SK-N-SH (cell line): ENCODE data around the gene INSYN2B. TPM values are rescaled to one million over a fixed set of nuclear protein-coding genes. Genes with fewer than 3 reads are reported as not detected.

Source experiments
- CTCF ChIA-PET: fragments of 300-600, 350-600 bp; formaldehyde crosslinking; extraction: SDS; loops from one replicate; lab custom pipeline; 2021; lab: Yijun Ruan, JAX
- POLR2A ChIA-PET: fragments of 350-600 bp; sonication (Branson Sonifier 250); formaldehyde crosslinking; extraction: SDS; loops from one replicate; lab custom pipeline; 2020; ENCODE audit warnings: antibody characterized with exemption, inconsistent platforms; lab: Yijun Ruan, JAX
- DNase-seq: peaks from one replicate; pipeline ENCODE4 v3.0.0; 2012
- H2AFZ ChIP-seq: fragments of 200-600 bp; sonication (generic); 2 replicates; pipeline ENCODE4 v1.8.1; 2016; ENCODE audit warnings: antibody characterized with exemption, mild to moderate bottlenecking, low read depth
- H3F3A ChIP-seq: fragments of 200-600 bp; sonication (generic); replicated peaks from 2 replicates; pipeline ENCODE3; 2016; ENCODE audit warnings: antibody characterized with exemption, mild to moderate bottlenecking; ENCODE audit not compliant: insufficient read depth
- H3K27ac ChIP-seq, 2 experiments: fragments of 200-500 bp in 1 of 2; fragments of 200-600 bp in 1 of 2; sonication (Bioruptor generic) in 1 of 2; sonication (generic), shearing (Covaris generic) in 1 of 2; 2 replicates each; pipeline versions ENCODE4 v1.5.1 to v1.6.1; 2014 to 2016; ENCODE audit warnings: low read depth in 2 of 2, inconsistent platforms in 1 of 2, low read length in 1 of 2, mild to moderate bottlenecking in 1 of 2, mixed read lengths in 1 of 2
- H3K27me3 ChIP-seq: fragments of 200-600 bp; sonication (generic), shearing (Covaris generic); 2 replicates; pipeline ENCODE4 v1.6.1; 2016; ENCODE audit warnings: mixed run types; ENCODE audit not compliant: insufficient read depth
- H3K36me3 ChIP-seq, 2 experiments: fragments of 200-500 bp in 1 of 2; fragments of 200-600 bp in 1 of 2; sonication (Bioruptor generic) in 1 of 2; sonication (generic) in 1 of 2; replicated peaks in 1 of 2; 2 replicates each; pipeline versions ENCODE3 to v1.5.1; 2014 to 2016; ENCODE audit warnings: low read length in 1 of 2, mild to moderate bottlenecking in 1 of 2; ENCODE audit not compliant: insufficient read depth in 2 of 2, control insufficient read depth in 1 of 2
- H3K4me1 ChIP-seq, 2 experiments: fragments of 200-500 bp in 1 of 2; fragments of 200-600 bp in 1 of 2; sonication (Bioruptor generic) in 1 of 2; sonication (generic), shearing (Covaris generic) in 1 of 2; 2 replicates each; pipeline versions ENCODE4 v1.5.1 to v1.6.1; 2014 to 2016; ENCODE audit warnings: low read depth in 1 of 2, low read length in 1 of 2, mixed run types in 1 of 2; ENCODE audit not compliant: insufficient read depth in 2 of 2, control insufficient read depth in 1 of 2
- H3K4me2 ChIP-seq: fragments of 200-600 bp; sonication (generic), shearing (Covaris generic); 2 replicates; pipeline ENCODE4 v1.6.1; 2017; ENCODE audit warnings: mixed run types
- H3K4me3 ChIP-seq, 2 experiments: fragments of 200-500 bp in 1 of 2; fragments of 200-600 bp in 1 of 2; sonication (Bioruptor generic) in 1 of 2; sonication (generic), shearing (Covaris generic) in 1 of 2; 2 replicates each; pipeline versions ENCODE4 v1.5.1 to v1.8.1; 2014 to 2016; ENCODE audit warnings: low read depth in 2 of 2, inconsistent platforms in 1 of 2, low read length in 1 of 2, mild to moderate bottlenecking in 1 of 2, mixed read lengths in 1 of 2, moderate library complexity in 1 of 2
- H3K79me2 ChIP-seq: fragments of 200-600 bp; sonication (generic); 2 replicates; pipeline ENCODE4 v1.8.1; 2017; ENCODE audit warnings: mild to moderate bottlenecking; ENCODE audit not compliant: insufficient read depth
- H3K9ac ChIP-seq: fragments of 200-600 bp; sonication (generic); 2 replicates; pipeline ENCODE4 v1.6.1; 2017; ENCODE audit warnings: mixed run types
- H3K9me2 ChIP-seq: fragments of 200-600 bp; sonication (generic); 2 replicates; pipeline ENCODE4 v1.6.1; 2017; ENCODE audit warnings: mixed run types
- H3K9me3 ChIP-seq: fragments of 200-600 bp; sonication (generic); 2 replicates; pipeline ENCODE4 v1.6.1; 2017; ENCODE audit warnings: mixed run types, mild to moderate bottlenecking, moderate library complexity
- H4K20me1 ChIP-seq: fragments of 200-600 bp; sonication (generic); 2 replicates; pipeline ENCODE4 v1.6.1; 2017; ENCODE audit warnings: mild to moderate bottlenecking, mixed run types; ENCODE audit not compliant: insufficient read depth
- ELF1 ChIP-seq: IDR thresholded peaks from 2 replicates; pipeline ENCODE4 v1.4.0; 2012
- EP300 ChIP-seq, 2 experiments: IDR thresholded peaks; 2 replicates each; pipeline versions ENCODE4 v1.4.0 to v1.6.1; 2012; ENCODE audit warnings: borderline replicate concordance in 1 of 2, low read depth in 1 of 2, low read length in 1 of 2
- EZH2phosphoT487 ChIP-seq: fragments of 200-600 bp; sonication (generic); IDR thresholded peaks from 2 replicates; pipeline ENCODE4 v1.6.1; 2017; ENCODE audit warnings: low read depth, mixed run types, mild to moderate bottlenecking, antibody characterized with exemption, moderate library complexity, borderline replicate concordance
- FOSL2 ChIP-seq: IDR thresholded peaks from 2 replicates; pipeline ENCODE4 v1.4.0; 2012; ENCODE audit warnings: low read depth, mild to moderate bottlenecking, moderate library complexity, borderline replicate concordance
- FOXJ3 ChIP-seq: sonication (generic); formaldehyde crosslinking; IDR thresholded peaks from 2 replicates; pipeline ENCODE4 v1.5.1; 2020; ENCODE audit warnings: mild to moderate bottlenecking, missing genetic modification reagents
- GABPA ChIP-seq: IDR thresholded peaks from 2 replicates; pipeline ENCODE4 v1.4.0; 2012; ENCODE audit warnings: low read depth, mild to moderate bottlenecking
- GATA2 ChIP-seq: sonication (generic); formaldehyde crosslinking; IDR thresholded peaks from 2 replicates; pipeline ENCODE4 v1.5.0; 2020; ENCODE audit warnings: mild to moderate bottlenecking, missing genetic modification reagents
- JUND ChIP-seq: IDR thresholded peaks from 2 replicates; pipeline ENCODE4 v1.4.0; 2012
- NFIC ChIP-seq: IDR thresholded peaks from 2 replicates; pipeline ENCODE4 v1.4.0; 2012; ENCODE audit warnings: borderline replicate concordance
- NRF1 ChIP-seq: IDR thresholded peaks from 2 replicates; pipeline ENCODE4 v1.6.1; 2012; ENCODE audit warnings: low read depth, mild to moderate bottlenecking, low read length
- POLR2AphosphoS5 ChIP-seq: IDR thresholded peaks from 2 replicates; pipeline ENCODE4 v1.6.1; 2012; ENCODE audit warnings: low read depth, low read length
- RXRA ChIP-seq: IDR thresholded peaks from 2 replicates; pipeline ENCODE4 v1.4.0; 2012; ENCODE audit warnings: low read depth, mild to moderate bottlenecking, borderline replicate concordance
- SIN3A ChIP-seq: IDR thresholded peaks from 2 replicates; pipeline ENCODE4 v1.6.1; 2012; ENCODE audit warnings: low read depth, mild to moderate bottlenecking, low read length, moderate library complexity, borderline replicate concordance
- SMC3 ChIP-seq: IDR thresholded peaks from 2 replicates; pipeline ENCODE4 v1.6.1; 2012; ENCODE audit warnings: low read depth, low read length, improper control_type of control experiment
- TCF12 ChIP-seq: IDR thresholded peaks from 2 replicates; pipeline ENCODE4 v1.4.0; 2012
- YY1 ChIP-seq: IDR thresholded peaks from 2 replicates; pipeline ENCODE4 v1.4.0; 2012; ENCODE audit warnings: low read depth, mild to moderate bottlenecking
- WGBS: methylation state at CpG from one replicate; pipeline ENCODE4 v1.1.6; 2017; ENCODE audit warnings: low lambda C conversion rate; 5-methylcytosine and 5-hydroxymethylcytosine counted together
- polyA plus RNA-seq, 3 experiments: library from polyadenylated mRNA; depleted of rRNA; stranded (reverse); fragments of >200 nt; gene quantifications; 2 replicates each; pipeline ENCODE4 v1.2.3, GENCODE V29; 2012
- TF ChIP-seq, protein P1 (sequence below): IDR thresholded peaks from 2 replicates; pipeline ENCODE4 v1.6.1; 2012; ENCODE audit warnings: mild to moderate bottlenecking, low read depth, low read length, moderate library complexity
- TF ChIP-seq, protein P2 (sequence below): fragments of 150-350 bp; IDR thresholded peaks from 2 replicates; pipeline ENCODE4 v1.6.1; 2017; ENCODE audit warnings: antibody characterized with exemption, low read length, low read depth, borderline replicate concordance
- TF ChIP-seq, protein P3 (sequence below): fragments of 150-350 bp; IDR thresholded peaks from 2 replicates; pipeline ENCODE4 v1.6.1; 2016; ENCODE audit warnings: mild to moderate bottlenecking, low read depth, low read length
- TF ChIP-seq, protein P4 (sequence below): IDR thresholded peaks from 2 replicates; pipeline ENCODE4 v1.4.0; 2012; ENCODE audit warnings: low read depth
- TF ChIP-seq, protein P5 (sequence below): IDR thresholded peaks from 2 replicates; pipeline ENCODE4 v1.4.0; 2012; ENCODE audit warnings: low read depth, borderline replicate concordance
- TF ChIP-seq, protein P6 (sequence below): IDR thresholded peaks from 2 replicates; pipeline ENCODE4 v1.4.0; 2012; ENCODE audit warnings: low read depth, borderline replicate concordance

INSYN2B gene
- polyA plus RNA-seq, 1 of the 3 experiments (the other 2 are of a cell fraction) = 9.2 TPM

DNA sequence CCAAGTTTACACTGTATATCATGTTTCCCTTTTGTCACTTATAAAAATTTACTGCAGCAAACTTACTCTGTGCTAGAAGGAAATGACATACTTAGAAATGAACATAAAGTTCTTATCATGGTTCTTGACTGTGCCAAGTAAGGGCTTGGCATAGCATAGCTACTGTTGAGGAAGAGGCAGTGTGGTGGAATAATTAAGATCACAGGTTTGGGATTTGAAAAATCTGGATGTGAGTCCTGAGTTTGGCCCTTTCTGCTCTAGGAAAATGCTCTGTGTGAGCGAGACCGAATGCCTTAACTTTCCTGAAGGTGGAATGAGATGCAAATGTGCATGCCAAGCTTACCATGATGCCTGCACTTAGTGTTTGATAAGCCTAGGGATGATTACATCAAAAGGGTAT is 99.5 kb downstream of the INSYN2B start (continued):
- TF ChIP-seq, protein P1, sequence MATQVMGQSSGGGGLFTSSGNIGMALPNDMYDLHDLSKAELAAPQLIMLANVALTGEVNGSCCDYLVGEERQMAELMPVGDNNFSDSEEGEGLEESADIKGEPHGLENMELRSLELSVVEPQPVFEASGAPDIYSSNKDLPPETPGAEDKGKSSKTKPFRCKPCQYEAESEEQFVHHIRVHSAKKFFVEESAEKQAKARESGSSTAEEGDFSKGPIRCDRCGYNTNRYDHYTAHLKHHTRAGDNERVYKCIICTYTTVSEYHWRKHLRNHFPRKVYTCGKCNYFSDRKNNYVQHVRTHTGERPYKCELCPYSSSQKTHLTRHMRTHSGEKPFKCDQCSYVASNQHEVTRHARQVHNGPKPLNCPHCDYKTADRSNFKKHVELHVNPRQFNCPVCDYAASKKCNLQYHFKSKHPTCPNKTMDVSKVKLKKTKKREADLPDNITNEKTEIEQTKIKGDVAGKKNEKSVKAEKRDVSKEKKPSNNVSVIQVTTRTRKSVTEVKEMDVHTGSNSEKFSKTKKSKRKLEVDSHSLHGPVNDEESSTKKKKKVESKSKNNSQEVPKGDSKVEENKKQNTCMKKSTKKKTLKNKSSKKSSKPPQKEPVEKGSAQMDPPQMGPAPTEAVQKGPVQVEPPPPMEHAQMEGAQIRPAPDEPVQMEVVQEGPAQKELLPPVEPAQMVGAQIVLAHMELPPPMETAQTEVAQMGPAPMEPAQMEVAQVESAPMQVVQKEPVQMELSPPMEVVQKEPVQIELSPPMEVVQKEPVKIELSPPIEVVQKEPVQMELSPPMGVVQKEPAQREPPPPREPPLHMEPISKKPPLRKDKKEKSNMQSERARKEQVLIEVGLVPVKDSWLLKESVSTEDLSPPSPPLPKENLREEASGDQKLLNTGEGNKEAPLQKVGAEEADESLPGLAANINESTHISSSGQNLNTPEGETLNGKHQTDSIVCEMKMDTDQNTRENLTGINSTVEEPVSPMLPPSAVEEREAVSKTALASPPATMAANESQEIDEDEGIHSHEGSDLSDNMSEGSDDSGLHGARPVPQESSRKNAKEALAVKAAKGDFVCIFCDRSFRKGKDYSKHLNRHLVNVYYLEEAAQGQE = no peak
- TF ChIP-seq, protein P2, sequence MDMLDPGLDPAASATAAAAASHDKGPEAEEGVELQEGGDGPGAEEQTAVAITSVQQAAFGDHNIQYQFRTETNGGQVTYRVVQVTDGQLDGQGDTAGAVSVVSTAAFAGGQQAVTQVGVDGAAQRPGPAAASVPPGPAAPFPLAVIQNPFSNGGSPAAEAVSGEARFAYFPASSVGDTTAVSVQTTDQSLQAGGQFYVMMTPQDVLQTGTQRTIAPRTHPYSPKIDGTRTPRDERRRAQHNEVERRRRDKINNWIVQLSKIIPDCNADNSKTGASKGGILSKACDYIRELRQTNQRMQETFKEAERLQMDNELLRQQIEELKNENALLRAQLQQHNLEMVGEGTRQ = no peak
- TF ChIP-seq POLR2AphosphoS5 (no peak), TCF12 (no peak), GABPA (no peak)
- TF ChIP-seq, protein P3, sequence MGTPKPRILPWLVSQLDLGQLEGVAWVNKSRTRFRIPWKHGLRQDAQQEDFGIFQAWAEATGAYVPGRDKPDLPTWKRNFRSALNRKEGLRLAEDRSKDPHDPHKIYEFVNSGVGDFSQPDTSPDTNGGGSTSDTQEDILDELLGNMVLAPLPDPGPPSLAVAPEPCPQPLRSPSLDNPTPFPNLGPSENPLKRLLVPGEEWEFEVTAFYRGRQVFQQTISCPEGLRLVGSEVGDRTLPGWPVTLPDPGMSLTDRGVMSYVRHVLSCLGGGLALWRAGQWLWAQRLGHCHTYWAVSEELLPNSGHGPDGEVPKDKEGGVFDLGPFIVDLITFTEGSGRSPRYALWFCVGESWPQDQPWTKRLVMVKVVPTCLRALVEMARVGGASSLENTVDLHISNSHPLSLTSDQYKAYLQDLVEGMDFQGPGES = no peak
- TF ChIP-seq, protein P4, sequence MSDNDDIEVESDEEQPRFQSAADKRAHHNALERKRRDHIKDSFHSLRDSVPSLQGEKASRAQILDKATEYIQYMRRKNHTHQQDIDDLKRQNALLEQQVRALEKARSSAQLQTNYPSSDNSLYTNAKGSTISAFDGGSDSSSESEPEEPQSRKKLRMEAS = no peak

DNA sequence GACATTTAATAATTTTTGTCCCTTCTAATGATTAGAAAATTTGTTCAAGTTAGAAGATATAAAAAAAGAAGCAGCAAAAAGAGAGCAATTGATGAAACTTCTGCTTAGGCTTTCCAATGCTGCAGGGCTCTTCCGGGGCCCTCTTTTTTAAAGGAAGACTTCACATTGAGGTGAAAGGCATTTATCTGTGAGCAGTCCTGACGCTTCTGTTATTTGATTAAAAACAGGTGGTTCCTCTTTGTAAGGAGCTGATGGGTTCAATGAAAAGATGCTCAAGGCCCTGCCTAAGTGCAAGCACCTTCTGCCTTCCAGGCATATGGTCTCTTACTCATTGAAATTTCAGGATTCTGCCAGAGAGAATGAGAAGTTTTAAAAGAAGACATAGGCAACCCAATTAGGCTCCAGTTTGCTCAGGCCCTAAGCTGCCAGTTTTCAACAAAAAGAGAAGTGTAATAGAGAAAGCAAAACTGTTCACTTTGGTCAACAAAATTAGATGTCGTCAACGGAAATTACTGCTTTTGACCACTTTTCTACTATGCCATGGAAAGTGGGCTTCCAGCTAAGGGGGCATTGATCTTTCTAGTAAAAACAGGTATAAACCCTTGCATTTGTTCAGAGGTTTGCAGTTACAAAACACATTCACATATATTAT is 100.2 kb downstream of the INSYN2B start:
- Histone ChIP-seq H3K4me2 (no peak overlapping the region), H3K9me3 (no peaks in the 10 kb centered on the region), H3K4me1 (no peaks in the 10 kb centered on the region), H3K27me3 (no peaks in the 10 kb centered on the region), H3F3A (no peaks in the 10 kb centered on the region), H4K20me1 (no peaks in the 10 kb centered on the region), H3K27ac (no peak overlapping the region), H3K9ac (no peak overlapping the region), H3K36me3 (peaks cover 0 to 48% of the 10 kb centered on the region in 2 experiments), H3K9me2 (no peaks in the 10 kb centered on the region), H3K79me2 (0 out of 2 replicates have a peak, but pooled peaks cover 3% of the 10 kb centered on the region), H3K4me3 (no peak overlapping the region), H2AFZ (no peak overlapping the region)
- CTCF ChIA-PET = interaction anchor here (0.7 kb wide), 1 partner anchor 18 kb away, joined by 3 read pairs; no protein-coding TSS in a partner anchor
- POLR2A ChIA-PET = no interaction called here
- DNase-seq = no peak
- 80% methylated on average over 4 of the region's 4 CpGs for WGBS
- TF ChIP-seq JUND = no peak
- no peak for TF ChIP-seq FOSL2
- TF ChIP-seq YY1 = no peak
- no peak for TF ChIP-seq GABPA
- TF ChIP-seq EP300 (IDR thresholded peaks at IDR 0.05; ENCODE audit: borderline replicate concordance in 1 of 2, low read depth in 1 of 2, low read length in 1 of 2) = no peak
- TF ChIP-seq FOXJ3 (CRISPR knock-in tag) = no peak
- TF ChIP-seq NFIC = no peak
- no peak for TF ChIP-seq SIN3A
- TF ChIP-seq EZH2phosphoT487 = no peak
- TF ChIP-seq GATA2 (CRISPR knock-in tag) = no peak
- TF ChIP-seq NRF1 = no peak
- TF ChIP-seq, protein P5, sequence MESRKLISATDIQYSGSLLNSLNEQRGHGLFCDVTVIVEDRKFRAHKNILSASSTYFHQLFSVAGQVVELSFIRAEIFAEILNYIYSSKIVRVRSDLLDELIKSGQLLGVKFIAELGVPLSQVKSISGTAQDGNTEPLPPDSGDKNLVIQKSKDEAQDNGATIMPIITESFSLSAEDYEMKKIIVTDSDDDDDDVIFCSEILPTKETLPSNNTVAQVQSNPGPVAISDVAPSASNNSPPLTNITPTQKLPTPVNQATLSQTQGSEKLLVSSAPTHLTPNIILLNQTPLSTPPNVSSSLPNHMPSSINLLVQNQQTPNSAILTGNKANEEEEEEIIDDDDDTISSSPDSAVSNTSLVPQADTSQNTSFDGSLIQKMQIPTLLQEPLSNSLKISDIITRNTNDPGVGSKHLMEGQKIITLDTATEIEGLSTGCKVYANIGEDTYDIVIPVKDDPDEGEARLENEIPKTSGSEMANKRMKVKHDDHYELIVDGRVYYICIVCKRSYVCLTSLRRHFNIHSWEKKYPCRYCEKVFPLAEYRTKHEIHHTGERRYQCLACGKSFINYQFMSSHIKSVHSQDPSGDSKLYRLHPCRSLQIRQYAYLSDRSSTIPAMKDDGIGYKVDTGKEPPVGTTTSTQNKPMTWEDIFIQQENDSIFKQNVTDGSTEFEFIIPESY = no peak
- TF ChIP-seq POLR2AphosphoS5 = no peak
- no peak for TF ChIP-seq TCF12
- TF ChIP-seq SMC3 = no peak
- no peak for TF ChIP-seq ELF1
- TF ChIP-seq, protein P6, sequence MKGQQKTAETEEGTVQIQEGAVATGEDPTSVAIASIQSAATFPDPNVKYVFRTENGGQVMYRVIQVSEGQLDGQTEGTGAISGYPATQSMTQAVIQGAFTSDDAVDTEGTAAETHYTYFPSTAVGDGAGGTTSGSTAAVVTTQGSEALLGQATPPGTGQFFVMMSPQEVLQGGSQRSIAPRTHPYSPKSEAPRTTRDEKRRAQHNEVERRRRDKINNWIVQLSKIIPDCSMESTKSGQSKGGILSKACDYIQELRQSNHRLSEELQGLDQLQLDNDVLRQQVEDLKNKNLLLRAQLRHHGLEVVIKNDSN = no peak
- no peak for TF ChIP-seq RXRA
